ENCODE measurements around the gene C12orf75.

C12orf75 gene

GRCh38 chr12:105315130-105315529, 15.4 kb upstream of the C12orf75 start:
- DNase-seq (ENCODE audit: low spot score): no peak
- TF ChIP-seq CTCF (conservative IDR thresholded peaks at IDR 0.05; ENCODE audit: low read depth): no peak
- peak overlapping the region; percentile 77 for H3K27ac ChIP-seq
- ChIA-PET CTCF (no interaction called here), POLR2A (ENCODE audit: low non-redundant PET) (no interaction called here)

- TF ChIP-seq CTCF (conservative IDR thresholded peaks at IDR 0.05; ENCODE audit: low read depth): no peak
- H3K27ac ChIP-seq: peak overlapping the region; percentile 77
- DNase-seq (ENCODE audit: low spot score): peak; percentile 29
- CTCF ChIA-PET: interaction anchor here (0.6 kb wide), 1 partner anchor 12 kb away, joined by 3 read pairs; no protein-coding TSS in a partner anchor
- POLR2A ChIA-PET (ENCODE audit: low non-redundant PET): no interaction called here
Observed at GRCh38 chr12:105315726-105316125, 14.8 kb upstream of the C12orf75 start.

DNA sequence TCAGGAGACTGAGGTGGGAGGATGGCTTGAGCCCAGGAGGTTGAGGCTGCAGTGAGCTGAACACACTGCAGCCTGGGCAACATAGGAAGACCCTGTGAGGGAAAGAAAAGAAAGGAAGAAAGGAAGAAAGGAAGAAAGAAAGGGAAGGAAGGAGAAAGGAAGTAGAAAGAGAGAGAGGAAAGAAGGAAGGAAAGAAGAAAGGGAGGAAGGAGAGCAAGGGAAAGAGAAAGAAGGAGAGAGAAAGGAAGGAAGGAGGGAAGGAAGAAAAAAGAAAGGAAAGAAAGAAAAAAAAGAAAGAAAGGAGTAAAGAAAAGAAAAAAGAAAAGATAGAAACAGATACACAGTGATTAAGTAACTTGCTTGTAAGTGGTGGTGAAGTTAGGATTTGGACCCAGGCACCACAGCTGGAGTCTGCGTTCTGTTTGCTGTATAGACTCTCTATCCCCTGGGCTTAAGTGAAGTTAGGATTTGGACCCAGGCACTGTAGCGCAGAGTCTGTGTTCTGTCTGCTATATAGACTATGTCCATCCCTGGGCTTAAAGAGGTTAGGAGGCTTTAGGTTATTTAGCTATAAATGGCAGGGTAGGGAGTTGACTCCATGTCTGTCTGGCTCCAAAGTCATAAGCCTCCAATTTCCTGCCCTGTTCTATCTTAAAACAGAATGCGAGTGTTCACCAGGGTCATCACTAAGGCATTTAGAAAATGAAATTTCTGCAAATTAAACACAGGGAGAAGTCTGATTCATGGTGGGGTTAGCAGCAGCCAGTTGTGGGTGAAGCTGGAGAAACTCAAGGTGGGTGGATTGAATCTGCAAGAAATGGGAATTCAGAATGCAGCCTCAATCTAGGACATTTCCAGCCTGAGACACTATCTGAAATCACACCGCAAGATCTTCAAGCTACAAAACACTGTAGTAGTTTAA, 13.3 kb upstream of the C12orf75 start:
- TF ChIP-seq CTCF (conservative IDR thresholded peaks at IDR 0.05; ENCODE audit: low read depth): no peak
- CTCF ChIA-PET: interaction anchor here (0.7 kb wide), 1 partner anchor 83 kb away, joined by 4 read pairs; no protein-coding TSS in a partner anchor
- POLR2A ChIA-PET (ENCODE audit: low non-redundant PET): no interaction called here
- DNase-seq (ENCODE audit: low spot score): no peak
- H3K27ac ChIP-seq: no peak overlapping the region

GRCh38 chr12:105317942-105318621, 12.4 kb upstream of the C12orf75 start:
- no peak for TF ChIP-seq CTCF (conservative IDR thresholded peaks at IDR 0.05; ENCODE audit: low read depth)
- ChIA-PET POLR2A (ENCODE audit: low non-redundant PET) (no interaction called here), CTCF (no interaction called here)
- DNase-seq (ENCODE audit: low spot score): no peak
- H3K27ac ChIP-seq: no peak overlapping the region

- DNase-seq (ENCODE audit: low spot score): no peak
- ChIA-PET CTCF (no interaction called here), POLR2A (ENCODE audit: low non-redundant PET) (no interaction called here)
- no peak for TF ChIP-seq CTCF (conservative IDR thresholded peaks at IDR 0.05; ENCODE audit: low read depth)
- no peak overlapping the region for H3K27ac ChIP-seq
Observed at GRCh38 chr12:105318651-105319483, 11.6 kb upstream of the C12orf75 start.

- no peak overlapping the region for H3K27ac ChIP-seq
- POLR2A ChIA-PET (ENCODE audit: low non-redundant PET): interaction anchor here (0.8 kb wide), 1 partner anchor 1554 kb away, joined by 3 read pairs; no protein-coding TSS in a partner anchor
- no peak for TF ChIP-seq CTCF (conservative IDR thresholded peaks at IDR 0.05; ENCODE audit: low read depth)
- CTCF ChIA-PET: no interaction called here
- DNase-seq (ENCODE audit: low spot score): no peak
Observed at GRCh38 chr12:105319691-105320209, 10.7 kb upstream of the C12orf75 start.
